Stimulated activated memory B cell treated with anti-CD40 and anti-IgM and Interleukin-4, amounts not matched to agents 10 μg/mL and 1 μg/mL and 100 μg/mL, for 72 hours (primary cell): ENCODE data around the gene HPS4.

ENCODE experiments used
- ATAC-seq: fragments of 150-1000 bp; cut with Tn5 transposase; 2 replicates; pipeline ENCODE4 v1.10.0; 2021
- H3K27ac Mint-ChIP-seq: one replicate; pipeline ENCODE4 v1.8.0; 2022; ENCODE audit warnings: mild to moderate bottlenecking, mixed read lengths
- H3K27me3 Mint-ChIP-seq: one replicate; pipeline ENCODE4 v1.8.0; 2022; ENCODE audit warnings: mixed read lengths
- H3K36me3 Mint-ChIP-seq: one replicate; pipeline ENCODE4 v1.8.0; 2022; ENCODE audit warnings: mixed read lengths
- H3K4me1 Mint-ChIP-seq: one replicate; pipeline ENCODE4 v1.8.0; 2022; ENCODE audit warnings: mixed read lengths
- H3K4me3 Mint-ChIP-seq: one replicate; pipeline ENCODE4 v1.8.0; 2022; ENCODE audit warnings: mild to moderate bottlenecking, moderate library complexity, mixed read lengths
- H3K9me3 Mint-ChIP-seq: one replicate; pipeline ENCODE4 v1.8.0; 2022; ENCODE audit warnings: mixed read lengths

The HPS4 gene

GRCh38 chr22:26512149-26512793 lies 28.7 kb upstream of the HPS4 start, which contains the start of gene TFIP11:
TSS of gene TFIP11 (minus strand) at chr22:26512473. CDS start at chr22:26510272, 2,201 bp downstream.
- Mint-ChIP-seq H3K27ac (peak within 1 kb of the TSS; percentile 96), H3K9me3 (no peaks in the 10 kb centered on the region), H3K4me3 (peak within 1 kb of the TSS; percentile 100), H3K36me3 (peaks cover 18% of the 10 kb centered on the region), H3K4me1 (peaks cover 37% of the 10 kb centered on the region), H3K27me3 (no peaks in the 10 kb centered on the region)
- peak; percentile 99 for ATAC-seq

GRCh38 chr22:26508148-26508547 lies 24.6 kb upstream of the HPS4 start:
- no peak for ATAC-seq
- peaks cover 46% of the 10 kb centered on the region for H3K36me3 Mint-ChIP-seq

GRCh38 chr22:26503758-26504157 lies 20.2 kb upstream of the HPS4 start:
- Mint-ChIP-seq H3K27ac (peak overlapping the region; percentile 63), H3K27me3 (no peaks in the 10 kb centered on the region), H3K9me3 (no peaks in the 10 kb centered on the region), H3K4me3 (no peak overlapping the region), H3K4me1 (peaks cover 17% of the 10 kb centered on the region), H3K36me3 (peaks cover 60% of the 10 kb centered on the region)
- no peak for ATAC-seq

More at GRCh38 chr22:26508148-26508547, 24.6 kb upstream of the HPS4 start:
- H3K9me3 Mint-ChIP-seq: no peaks in the 10 kb centered on the region
- H3K4me3 Mint-ChIP-seq: no peak overlapping the region
- H3K27ac Mint-ChIP-seq: no peak overlapping the region
- peaks cover 36% of the 10 kb centered on the region for H3K4me1 Mint-ChIP-seq
- H3K27me3 Mint-ChIP-seq: no peaks in the 10 kb centered on the region

GRCh38 chr22:26502688-26503561 lies 19.3 kb upstream of the HPS4 start:
- peak; percentile 53 for ATAC-seq
- no peak overlapping the region for H3K4me3 Mint-ChIP-seq

GRCh38 chr22:26501996-26502395 lies 18.4 kb upstream of the HPS4 start:
- no peaks in the 10 kb centered on the region for H3K27me3 Mint-ChIP-seq
- no peak for ATAC-seq
- peaks cover 17% of the 10 kb centered on the region for H3K4me1 Mint-ChIP-seq
- H3K4me3 Mint-ChIP-seq: no peak overlapping the region
- peaks cover 64% of the 10 kb centered on the region for H3K36me3 Mint-ChIP-seq
- H3K27ac Mint-ChIP-seq: no peak overlapping the region
- no peaks in the 10 kb centered on the region for H3K9me3 Mint-ChIP-seq

More at GRCh38 chr22:26502688-26503561, 19.3 kb upstream of the HPS4 start:
- Mint-ChIP-seq H3K4me1 (peaks cover 17% of the 10 kb centered on the region), H3K36me3 (peaks cover 59% of the 10 kb centered on the region), H3K9me3 (no peaks in the 10 kb centered on the region), H3K27ac (peak overlapping the region; percentile 63), H3K27me3 (no peaks in the 10 kb centered on the region)

- Mint-ChIP-seq H3K27ac (no peak overlapping the region), H3K9me3 (no peaks in the 10 kb centered on the region), H3K4me1 (peaks cover 17% of the 10 kb centered on the region), H3K4me3 (no peak overlapping the region), H3K36me3 (peaks cover 60% of the 10 kb centered on the region), H3K27me3 (no peaks in the 10 kb centered on the region)
- ATAC-seq: no peak
Measured at GRCh38 chr22:26499188-26499703, 15.7 kb upstream of the HPS4 start.

- H3K9me3 Mint-ChIP-seq: no peaks in the 10 kb centered on the region
- no peaks in the 10 kb centered on the region for H3K27me3 Mint-ChIP-seq
- no peak overlapping the region for H3K4me3 Mint-ChIP-seq
- no peaks in the 10 kb centered on the region for H3K4me1 Mint-ChIP-seq
- no peak for ATAC-seq
- H3K36me3 Mint-ChIP-seq: peaks cover 43% of the 10 kb centered on the region
- H3K27ac Mint-ChIP-seq: no peak overlapping the region
Measured at GRCh38 chr22:26496456-26496855, 12.9 kb upstream of the HPS4 start.

GRCh38 chr22:26494506-26494905 lies 10.9 kb upstream of the HPS4 start:
- Mint-ChIP-seq H3K4me3 (no peak overlapping the region), H3K9me3 (no peaks in the 10 kb centered on the region), H3K27me3 (no peaks in the 10 kb centered on the region), H3K36me3 (peaks cover 41% of the 10 kb centered on the region), H3K27ac (no peak overlapping the region), H3K4me1 (no peaks in the 10 kb centered on the region)
- ATAC-seq: no peak

- no peaks in the 10 kb centered on the region for H3K27me3 Mint-ChIP-seq
- H3K4me3 Mint-ChIP-seq: no peak overlapping the region
- H3K9me3 Mint-ChIP-seq: no peaks in the 10 kb centered on the region
- no peaks in the 10 kb centered on the region for H3K4me1 Mint-ChIP-seq
- H3K27ac Mint-ChIP-seq: no peak overlapping the region
- peaks cover 53% of the 10 kb centered on the region for H3K36me3 Mint-ChIP-seq
- no peak for ATAC-seq
Measured at GRCh38 chr22:26492220-26492619, 8.6 kb upstream of the HPS4 start.

GRCh38 chr22:26489447-26490036 lies 6.0 kb upstream of the HPS4 start:
- ATAC-seq: no peak
- H3K9me3 Mint-ChIP-seq: no peaks in the 10 kb centered on the region
- peak overlapping the region; percentile 1 for H3K27ac Mint-ChIP-seq
- H3K27me3 Mint-ChIP-seq: no peaks in the 10 kb centered on the region
- peaks cover 17% of the 10 kb centered on the region for H3K4me1 Mint-ChIP-seq
- peaks cover 37% of the 10 kb centered on the region for H3K36me3 Mint-ChIP-seq
- no peak overlapping the region for H3K4me3 Mint-ChIP-seq

GRCh38 chr22:26487996-26488395 lies 4.4 kb upstream of the HPS4 start:
- Mint-ChIP-seq H3K4me1 (peaks cover 21% of the 10 kb centered on the region), H3K36me3 (peaks cover 31% of the 10 kb centered on the region), H3K27me3 (no peaks in the 10 kb centered on the region), H3K27ac (peak overlapping the region; percentile 1), H3K4me3 (no peak overlapping the region), H3K9me3 (no peaks in the 10 kb centered on the region)
- no peak for ATAC-seq

GRCh38 chr22:26486394-26486793 lies 2.8 kb upstream of the HPS4 start:
- Mint-ChIP-seq H3K9me3 (no peaks in the 10 kb centered on the region), H3K4me3 (no peak overlapping the region), H3K36me3 (peaks cover 24% of the 10 kb centered on the region), H3K27ac (peak overlapping the region; percentile 40), H3K27me3 (no peaks in the 10 kb centered on the region), H3K4me1 (peaks cover 37% of the 10 kb centered on the region)
- ATAC-seq: no peak

- Mint-ChIP-seq H3K27ac (peak overlapping the region; percentile 40), H3K4me1 (peaks cover 42% of the 10 kb centered on the region), H3K9me3 (no peaks in the 10 kb centered on the region), H3K27me3 (no peaks in the 10 kb centered on the region), H3K36me3 (peaks cover 21% of the 10 kb centered on the region), H3K4me3 (no peak overlapping the region)
- no peak for ATAC-seq
Measured at GRCh38 chr22:26485806-26486390, 2.3 kb upstream of the HPS4 start.

GRCh38 chr22:26485013-26485412 lies 1.4 kb upstream of the HPS4 start:
- no peak for ATAC-seq
- H3K27me3 Mint-ChIP-seq: no peaks in the 10 kb centered on the region
- H3K4me3 Mint-ChIP-seq: peak overlapping the region; percentile 35

GRCh38 chr22:26484360-26484706 lies 750 bp upstream of the HPS4 start:
- no peak for ATAC-seq
- Mint-ChIP-seq H3K27ac (peak overlapping the region; percentile 98), H3K4me3 (peak overlapping the region; percentile 90), H3K27me3 (no peaks in the 10 kb centered on the region), H3K4me1 (peaks cover 58% of the 10 kb centered on the region), H3K36me3 (peaks cover 16% of the 10 kb centered on the region), H3K9me3 (no peaks in the 10 kb centered on the region)

More at GRCh38 chr22:26485013-26485412, 1.4 kb upstream of the HPS4 start:
- H3K27ac Mint-ChIP-seq: peak overlapping the region; percentile 40
- peaks cover 17% of the 10 kb centered on the region for H3K36me3 Mint-ChIP-seq
- peaks cover 51% of the 10 kb centered on the region for H3K4me1 Mint-ChIP-seq
- H3K9me3 Mint-ChIP-seq: no peaks in the 10 kb centered on the region
